H9 (cell line): ENCODE measurements around the gene GET3. TPM values are rescaled to one million over a fixed set of nuclear protein-coding genes. Genes with fewer than 3 reads are reported as not detected.

ENCODE experiments used
- DNase-seq: peaks from one replicate; pipeline ENCODE4 v3.0.0-alpha.2; 2017
- H2AFZ ChIP-seq: one replicate; pipeline ENCODE4 v1.6.1; 2013; ENCODE audit warnings: mild to moderate bottlenecking, low read length, control low read depth, moderate library complexity
- H2AK5ac ChIP-seq: 2 replicates; pipeline ENCODE4 v1.6.1; 2013; ENCODE audit warnings: low read length, control low read depth, mixed read lengths; ENCODE audit not compliant: insufficient read length
- H2BK120ac ChIP-seq: one replicate; pipeline ENCODE4 v1.6.1; 2013; ENCODE audit warnings: low read depth, mild to moderate bottlenecking, low read length, control low read depth, inconsistent platforms; ENCODE audit not compliant: poor library complexity, severe bottlenecking
- H2BK12ac ChIP-seq: 2 replicates; pipeline ENCODE4 v1.6.1; 2013; ENCODE audit warnings: low read length, control low read depth, mixed read lengths, low read depth; ENCODE audit not compliant: insufficient read length
- H2BK15ac ChIP-seq: 2 replicates; pipeline ENCODE4 v1.6.1; 2013; ENCODE audit warnings: low read depth, low read length, control low read depth
- H2BK20ac ChIP-seq: one replicate; pipeline ENCODE4 v1.6.1; 2013; ENCODE audit warnings: low read depth, mild to moderate bottlenecking, low read length, control low read depth, inconsistent platforms; ENCODE audit not compliant: poor library complexity, severe bottlenecking
- H2BK5ac ChIP-seq: 2 replicates; pipeline ENCODE4 v1.6.1; 2013; ENCODE audit warnings: low read length, control low read depth, mixed read lengths; ENCODE audit not compliant: insufficient read length
- H3K14ac ChIP-seq: 2 replicates; pipeline ENCODE4 v1.6.1; 2013; ENCODE audit warnings: low read length, control low read depth; ENCODE audit not compliant: insufficient read depth
- H3K18ac ChIP-seq: 2 replicates; pipeline ENCODE4 v1.6.1; 2013; ENCODE audit warnings: low read depth, mild to moderate bottlenecking, mixed read lengths, low read length, control low read depth; ENCODE audit not compliant: insufficient read length
- H3K23ac ChIP-seq: 2 replicates; pipeline ENCODE4 v1.6.1; 2013; ENCODE audit warnings: low read length, control low read depth, mixed read lengths, low read depth; ENCODE audit not compliant: insufficient read length
- H3K23me2 ChIP-seq: 2 replicates; pipeline ENCODE4 v1.6.1; 2013; ENCODE audit warnings: low read depth, mild to moderate bottlenecking, mixed read lengths, low read length, control low read depth; ENCODE audit not compliant: insufficient read length, poor library complexity, severe bottlenecking
- H3K27ac ChIP-seq: 2 replicates; pipeline ENCODE4 v1.5.1; 2013; ENCODE audit warnings: low read length, control low read depth, mixed read lengths, low read depth; ENCODE audit not compliant: insufficient read length
- H3K27me3 ChIP-seq: 2 replicates; pipeline ENCODE4 v1.6.1; 2013; ENCODE audit warnings: low read length, control low read depth, inconsistent platforms; ENCODE audit not compliant: insufficient read depth
- H3K4ac ChIP-seq: 2 replicates; pipeline ENCODE4 v1.6.1; 2013; ENCODE audit warnings: low read depth, mild to moderate bottlenecking, control low read depth, inconsistent platforms, low read length, moderate library complexity
- H3K4me1 ChIP-seq: 2 replicates; pipeline ENCODE4 v1.6.1; 2013; ENCODE audit warnings: low read length, control low read depth, inconsistent platforms; ENCODE audit not compliant: insufficient read depth
- H3K4me2 ChIP-seq: 2 replicates; pipeline ENCODE4 v1.6.1; 2013; ENCODE audit warnings: low read length, control low read depth, mixed read lengths; ENCODE audit not compliant: insufficient read length, insufficient read depth
- H3K56ac ChIP-seq: 2 replicates; pipeline ENCODE4 v1.6.1; 2013; ENCODE audit warnings: low read depth, mild to moderate bottlenecking, mixed read lengths, low read length, control low read depth; ENCODE audit not compliant: insufficient read length
- H3K79me1 ChIP-seq: 2 replicates; pipeline ENCODE4 v1.6.1; 2013; ENCODE audit warnings: low read depth, mild to moderate bottlenecking, moderate library complexity, low read length, control low read depth, inconsistent platforms; ENCODE audit not compliant: insufficient read depth, poor library complexity, severe bottlenecking
- H3K79me2 ChIP-seq: 2 replicates; pipeline ENCODE4 v1.6.1; 2013; ENCODE audit warnings: low read length, control low read depth, inconsistent platforms; ENCODE audit not compliant: insufficient read depth
- H3K9ac ChIP-seq: 2 replicates; pipeline ENCODE4 v1.6.1; 2013; ENCODE audit warnings: low read length, control low read depth, mixed read lengths; ENCODE audit not compliant: insufficient read length; ENCODE audit errors: extremely low read depth
- H3K9me3 ChIP-seq: one replicate; pipeline ENCODE4 v1.6.1; 2013; ENCODE audit warnings: low read depth, low read length, inconsistent platforms; ENCODE audit not compliant: control insufficient read depth
- H3T11ph ChIP-seq: one replicate; pipeline ENCODE4 v1.6.1; 2013; ENCODE audit warnings: mild to moderate bottlenecking, low read length, control low read depth, inconsistent platforms
- H4K20me1 ChIP-seq: one replicate; pipeline ENCODE4 v1.6.1; 2013; ENCODE audit not compliant: control insufficient read depth, insufficient read length, insufficient read depth
- H4K5ac ChIP-seq: 2 replicates; pipeline ENCODE4 v1.6.1; 2013; ENCODE audit warnings: low read depth, mild to moderate bottlenecking, mixed read lengths, low read length, control low read depth; ENCODE audit not compliant: insufficient read length
- H4K8ac ChIP-seq: replicated peaks from 2 replicates; pipeline ENCODE4 v1.6.1; 2013; ENCODE audit warnings: low read length, control low read depth, mixed read lengths, low read depth; ENCODE audit not compliant: insufficient read length
- H4K91ac ChIP-seq: 2 replicates; pipeline ENCODE4 v1.6.1; 2013; ENCODE audit warnings: low read depth, mild to moderate bottlenecking, moderate library complexity, mixed read lengths, low read length, control low read depth; ENCODE audit not compliant: insufficient read length
- H3K27ac Mint-ChIP-seq, 3 experiments: 2 replicates in 2 of 3; 3 replicates in 1 of 3; pipeline ENCODE4 v1.8.0; 2020 to 2021; ENCODE audit warnings: mixed read lengths in 3 of 3, mild to moderate bottlenecking in 1 of 3, moderate library complexity in 1 of 3
- H3K27me3 Mint-ChIP-seq: 2 replicates; pipeline ENCODE4 v1.8.0; 2021; ENCODE audit warnings: low read depth, mild to moderate bottlenecking, moderate library complexity, mixed read lengths
- H3K36me3 Mint-ChIP-seq, 3 experiments: 2 replicates in 2 of 3; 3 replicates in 1 of 3; pipeline ENCODE4 v1.8.0; 2020 to 2021; ENCODE audit warnings: low read depth in 3 of 3, mixed read lengths in 3 of 3; ENCODE audit not compliant: insufficient read depth in 1 of 3
- H3K4me1 Mint-ChIP-seq, 2 experiments: 2 replicates each; pipeline ENCODE4 v1.8.0; 2020; ENCODE audit warnings: mixed read lengths in 2 of 2
- H3K4me3 Mint-ChIP-seq, 2 experiments: 2 replicates in 1 of 2; 3 replicates in 1 of 2; pipeline ENCODE4 v1.8.0; 2020 to 2021; ENCODE audit warnings: mild to moderate bottlenecking in 2 of 2, mixed read lengths in 2 of 2, moderate library complexity in 1 of 2
- H3K9me3 Mint-ChIP-seq, 2 experiments: 2 replicates in 1 of 2; 3 replicates in 1 of 2; pipeline ENCODE4 v1.8.0; 2020; ENCODE audit warnings: mild to moderate bottlenecking in 2 of 2, mixed read lengths in 2 of 2, moderate library complexity in 1 of 2
- CTCF ChIP-seq: fragments of 200-600 bp; sonication (generic); conservative IDR thresholded peaks from 3 replicates; pipeline ENCODE4 v1.8.0; 2021; ENCODE audit warnings: antibody characterized with exemption, mild to moderate bottlenecking
- WGBS: extraction: QIAGEN DNeasy Blood & Tissue Kit; methylation state at CpG from one replicate; pipeline ENCODE4 v1.1.7; 2013; ENCODE audit warnings: missing lambda C conversion rate, low lambda C conversion rate, mixed read lengths; ENCODE audit not compliant: insufficient read length; ENCODE audit errors: extremely low coverage; 5-methylcytosine and 5-hydroxymethylcytosine counted together
- total RNA-seq: library from RNA; stranded (reverse); gene quantifications from 2 replicates; pipeline ENCODE4 v1.2.1, GENCODE V29; 2021

The GET3 gene
- total RNA-seq, 1 experiment from 2014 or later: 81.6 TPM

- Histone ChIP-seq H3K56ac (no peak overlapping the region), H2AFZ (no peak overlapping the region), H3K18ac (no peak overlapping the region), H4K8ac (no peak overlapping the region), H4K5ac (no peak overlapping the region), H2BK20ac (no peak overlapping the region), H3K9ac (no peak overlapping the region), H2BK5ac (no peak overlapping the region), H3K4ac (no peak overlapping the region), H3K4me1 (no peaks in the 10 kb centered on the region; the same call in 1 of the 2 replicates), H3K79me2 (no peaks in the 10 kb centered on the region), H2AK5ac (no peak overlapping the region), H3K27me3 (no peaks in the 10 kb centered on the region), H2BK120ac (no peak overlapping the region), H3K23ac (no peak overlapping the region), H2BK15ac (no peak overlapping the region), H3K79me1 (no peaks in the 10 kb centered on the region), H4K20me1 (no peaks in the 10 kb centered on the region), H3K23me2 (no peaks in the 10 kb centered on the region), H3K4me2 (peak overlapping the region; percentile 9), H3K14ac (no peak overlapping the region), H3K27ac (no peak overlapping the region), H3T11ph (no peak overlapping the region), H4K91ac (no peak overlapping the region), H3K9me3 (no peaks in the 10 kb centered on the region), H2BK12ac (no peak overlapping the region)
- WGBS: no CpG with 5 or more reads among the region's 30 CpGs
- peak overlapping the region in 1 of 3 experiments; percentile 58; a peak in 3 of 7 replicates for H3K27ac Mint-ChIP-seq
- no peaks in the 10 kb centered on the region; a peak in 1 of 5 replicates for H3K9me3 Mint-ChIP-seq
- H3K4me1 Mint-ChIP-seq: peaks cover 9 to 17% of the 10 kb centered on the region in 2 experiments
- peak; percentile 76 for TF ChIP-seq CTCF
- peak; percentile 89 for DNase-seq
- peaks cover 34 to 68% (median 60%) of the 10 kb centered on the region in 3 experiments for H3K36me3 Mint-ChIP-seq
- peak overlapping the region; percentile 55 to 75 for H3K4me3 Mint-ChIP-seq
- no peaks in the 10 kb centered on the region for H3K27me3 Mint-ChIP-seq
Measured at GRCh38 chr19:12766051-12766521, 28.8 kb downstream of the GET3 start.
